22Rv1 (cell line): ENCODE measurements around the gene ZBTB4.

Experiments
- ZFX ChIP-seq: fragments of 450-650 bp; IDR thresholded peaks from 2 replicates; pipeline ENCODE4 v1.6.1; 2017; ENCODE audit warnings: antibody characterized with exemption, borderline replicate concordance
- TF ChIP-seq, protein P1 (sequence below): fragments of 450-650 bp; IDR thresholded peaks from 2 replicates; pipeline ENCODE4 v1.5.1; 2017; ENCODE audit warnings: mild to moderate bottlenecking

GRCh38 chr17:7508145-7508544 is 28.7 kb upstream of the ZBTB4 start:
- TF ChIP-seq, protein P1, sequence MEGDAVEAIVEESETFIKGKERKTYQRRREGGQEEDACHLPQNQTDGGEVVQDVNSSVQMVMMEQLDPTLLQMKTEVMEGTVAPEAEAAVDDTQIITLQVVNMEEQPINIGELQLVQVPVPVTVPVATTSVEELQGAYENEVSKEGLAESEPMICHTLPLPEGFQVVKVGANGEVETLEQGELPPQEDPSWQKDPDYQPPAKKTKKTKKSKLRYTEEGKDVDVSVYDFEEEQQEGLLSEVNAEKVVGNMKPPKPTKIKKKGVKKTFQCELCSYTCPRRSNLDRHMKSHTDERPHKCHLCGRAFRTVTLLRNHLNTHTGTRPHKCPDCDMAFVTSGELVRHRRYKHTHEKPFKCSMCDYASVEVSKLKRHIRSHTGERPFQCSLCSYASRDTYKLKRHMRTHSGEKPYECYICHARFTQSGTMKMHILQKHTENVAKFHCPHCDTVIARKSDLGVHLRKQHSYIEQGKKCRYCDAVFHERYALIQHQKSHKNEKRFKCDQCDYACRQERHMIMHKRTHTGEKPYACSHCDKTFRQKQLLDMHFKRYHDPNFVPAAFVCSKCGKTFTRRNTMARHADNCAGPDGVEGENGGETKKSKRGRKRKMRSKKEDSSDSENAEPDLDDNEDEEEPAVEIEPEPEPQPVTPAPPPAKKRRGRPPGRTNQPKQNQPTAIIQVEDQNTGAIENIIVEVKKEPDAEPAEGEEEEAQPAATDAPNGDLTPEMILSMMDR, result no peak
- TF ChIP-seq ZFX, result no peak
